ENCODE data around the gene PA2G4.
"Not testable (repeated sequence)": the region's sequence is repeated elsewhere in the genome, so short reads cannot be mapped to it uniquely, and the experiment has no call there.

PA2G4 gene

GRCh38 chr12:56087220-56087619 lies 17.1 kb upstream of the PA2G4 start:
- no peak for DNase-seq
- in situ Hi-C loops (cut with HindIII; ENCODE audit: low pct_ligation_motif_present, low pct_unique_long_range_greater_than_20kb, low sequenced_read_pairs), result no loop called here

GRCh38 chr12:56097738-56098137 lies 6.6 kb upstream of the PA2G4 start:
- no peak for DNase-seq
- in situ Hi-C loops (cut with HindIII; ENCODE audit: low pct_ligation_motif_present, low pct_unique_long_range_greater_than_20kb, low sequenced_read_pairs), result no loop called here

- no peak for DNase-seq
- in situ Hi-C loops (cut with HindIII; ENCODE audit: low pct_ligation_motif_present, low pct_unique_long_range_greater_than_20kb, low sequenced_read_pairs), result no loop called here
Measured at GRCh38 chr12:56098592-56098991, 5.8 kb upstream of the PA2G4 start.

GRCh38 chr12:56099787-56100186 lies 4.6 kb upstream of the PA2G4 start:
- in situ Hi-C loops (cut with HindIII; ENCODE audit: low pct_ligation_motif_present, low pct_unique_long_range_greater_than_20kb, low sequenced_read_pairs), result no loop called here
- no peak for DNase-seq

GRCh38 chr12:56101045-56101444 lies 3.3 kb upstream of the PA2G4 start:
- in situ Hi-C loops (cut with HindIII; ENCODE audit: low pct_ligation_motif_present, low pct_unique_long_range_greater_than_20kb, low sequenced_read_pairs), result no loop called here
- DNase-seq, result no peak

GRCh38 chr12:56102683-56103065 lies 1.7 kb upstream of the PA2G4 start:
- no peak for DNase-seq
- in situ Hi-C loops (cut with HindIII; ENCODE audit: low pct_ligation_motif_present, low pct_unique_long_range_greater_than_20kb, low sequenced_read_pairs), result no loop called here

GRCh38 chr12:56103066-56103711 lies 1.2 kb upstream of the PA2G4 start:
- no peak for DNase-seq
- in situ Hi-C loops (cut with HindIII; ENCODE audit: low pct_ligation_motif_present, low pct_unique_long_range_greater_than_20kb, low sequenced_read_pairs), result no loop called here

GRCh38 chr12:56103823-56104108 lies 593 bp upstream of the PA2G4 start:
- no peak for DNase-seq
- in situ Hi-C loops (cut with HindIII; ENCODE audit: low pct_ligation_motif_present, low pct_unique_long_range_greater_than_20kb, low sequenced_read_pairs), result no loop called here

- DNase-seq, result peak; percentile 39
- in situ Hi-C loops (cut with HindIII; ENCODE audit: low pct_ligation_motif_present, low pct_unique_long_range_greater_than_20kb, low sequenced_read_pairs), result no loop called here
Measured at GRCh38 chr12:56104815-56105608, 653 bp downstream of the PA2G4 start.

- DNase-seq, result no peak
- in situ Hi-C loops (cut with HindIII; ENCODE audit: low pct_ligation_motif_present, low pct_unique_long_range_greater_than_20kb, low sequenced_read_pairs), result no loop called here
Measured at GRCh38 chr12:56105609-56105902, 1.2 kb downstream of the PA2G4 start.

- no peak for DNase-seq
- in situ Hi-C loops (cut with HindIII; ENCODE audit: low pct_ligation_motif_present, low pct_unique_long_range_greater_than_20kb, low sequenced_read_pairs), result no loop called here
Measured at GRCh38 chr12:56107242-56107641, 2.9 kb downstream of the PA2G4 start.

GRCh38 chr12:56110571-56110970 lies 6.2 kb downstream of the PA2G4 start:
- no peak for DNase-seq
- in situ Hi-C loops (cut with HindIII; ENCODE audit: low pct_ligation_motif_present, low pct_unique_long_range_greater_than_20kb, low sequenced_read_pairs), result no loop called here

GRCh38 chr12:56114084-56114483 lies 9.7 kb downstream of the PA2G4 start:
- in situ Hi-C loops (cut with HindIII; ENCODE audit: low pct_ligation_motif_present, low pct_unique_long_range_greater_than_20kb, low sequenced_read_pairs), result no loop called here
- no peak for DNase-seq

GRCh38 chr12:56115329-56115728 lies 11.0 kb downstream of the PA2G4 start:
- in situ Hi-C loops (cut with HindIII; ENCODE audit: low pct_ligation_motif_present, low pct_unique_long_range_greater_than_20kb, low sequenced_read_pairs), result loop anchor here (5.0 kb wide), 1 partner anchor 72 kb away; the partner anchor contains the start of gene SMARCC2
- DNase-seq, result no peak

GRCh38 chr12:56116267-56117081 lies 12.1 kb downstream of the PA2G4 start, which contains the start of gene RPL41:
Gene RPL41 (plus strand): TSS chr12:56116633.
- in situ Hi-C loops (cut with HindIII; ENCODE audit: low pct_ligation_motif_present, low pct_unique_long_range_greater_than_20kb, low sequenced_read_pairs), result loop anchor here (5.0 kb wide), 1 partner anchor 71 kb away; the partner anchor contains the start of gene SMARCC2
- DNase-seq, result peak; percentile 98

GRCh38 chr12:56117082-56117706 lies 12.8 kb downstream of the PA2G4 start:
- in situ Hi-C loops (cut with HindIII; ENCODE audit: low pct_ligation_motif_present, low pct_unique_long_range_greater_than_20kb, low sequenced_read_pairs), result loop anchor here (5.0 kb wide), 1 partner anchor 70 kb away; the partner anchor contains the start of gene SMARCC2

GRCh38 chr12:56117778-56118687 lies 13.7 kb downstream of the PA2G4 start, which contains the start of gene ZC3H10:
Gene ZC3H10 (plus strand): TSS chr12:56118266. CDS start chr12:56120563, 2,297 bp downstream.
- DNase-seq, result peak; percentile 100
- in situ Hi-C loops (cut with HindIII; ENCODE audit: low pct_ligation_motif_present, low pct_unique_long_range_greater_than_20kb, low sequenced_read_pairs), result loop anchor here (5.0 kb wide), 1 partner anchor 69 kb away; the partner anchor contains the start of gene SMARCC2

More at GRCh38 chr12:56117082-56117706, 12.8 kb downstream of the PA2G4 start:
- DNase-seq, result not testable (repeated sequence)
